Measurements from ENCODE around the gene PRPF38B. TPM values are rescaled to one million over a fixed set of nuclear protein-coding genes. Genes with fewer than 3 reads are reported as not detected.

Gene PRPF38B
- 16.0 and 17.7 TPM in 2 replicates for total RNA-seq

DNA sequence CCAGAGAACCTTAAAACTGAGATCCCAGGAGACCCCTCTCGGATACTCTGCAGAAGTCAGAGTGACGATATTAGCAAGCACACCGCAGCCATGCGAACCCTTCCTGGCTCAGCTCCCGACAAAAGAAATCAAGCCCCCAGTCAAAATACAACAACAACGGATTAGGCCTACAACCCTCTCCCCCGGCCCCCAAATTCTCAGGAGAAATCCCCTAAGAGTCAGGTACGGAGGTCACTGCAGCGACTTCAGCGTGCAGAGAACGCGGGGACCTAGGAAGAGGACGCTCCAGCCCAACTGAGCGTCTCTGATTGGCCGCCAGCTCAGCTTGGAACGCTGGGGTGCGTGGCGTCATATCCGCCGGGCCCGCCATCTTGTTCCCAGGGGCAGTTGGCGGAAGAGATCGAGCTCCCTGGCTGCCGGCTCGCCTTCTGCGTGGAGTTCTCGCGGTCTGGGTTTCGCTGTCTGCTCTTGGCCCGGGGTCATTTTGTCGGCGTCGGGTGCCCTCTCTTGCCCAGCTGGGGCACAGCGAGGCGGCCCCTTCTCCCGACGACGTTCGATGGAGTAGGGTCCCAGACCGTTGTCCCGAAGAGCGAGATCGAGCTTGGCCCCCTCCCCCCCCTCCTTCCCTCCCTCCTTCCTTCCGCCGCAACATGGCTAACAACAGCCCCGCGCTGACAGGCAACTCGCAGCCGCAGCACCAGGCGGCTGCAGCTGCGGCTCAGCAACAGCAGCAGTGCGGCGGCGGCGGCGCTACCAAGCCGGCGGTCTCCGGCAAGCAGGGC, at the start of gene PRPF38B:
TSS of gene PRPF38B (plus strand) at position 369 of the 782 bp plus-strand sequence. CDS start at position 651, 282 bp downstream.

DNA sequence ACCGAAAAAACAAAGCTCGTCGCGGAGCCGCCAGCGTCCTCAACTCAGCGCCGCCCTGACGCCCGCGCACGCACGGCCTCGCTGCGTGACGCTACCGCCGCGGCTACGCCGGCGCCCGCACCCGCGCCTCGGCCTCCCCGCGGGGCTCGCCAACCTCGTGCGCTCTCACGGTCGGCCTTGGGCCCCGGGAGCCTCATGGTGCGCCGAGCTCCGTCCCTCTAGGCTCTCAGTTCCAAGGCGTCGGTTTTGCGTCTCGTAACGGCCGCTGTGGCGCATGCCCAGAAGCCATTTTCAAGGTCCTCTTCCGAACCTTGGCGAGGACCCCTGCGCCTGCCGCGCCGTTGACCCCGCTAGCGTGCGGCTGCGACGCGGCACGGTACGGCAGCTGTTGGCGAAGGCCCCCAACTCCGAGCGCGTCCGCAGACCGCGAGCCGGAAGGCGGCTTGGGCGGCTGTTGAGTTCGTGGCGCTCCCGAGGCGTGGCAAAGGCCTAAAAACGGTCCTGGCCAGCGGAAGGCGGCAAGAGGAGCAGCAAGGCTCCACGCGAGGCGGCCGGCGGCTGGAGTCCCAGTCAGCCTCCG, 31.0 kb upstream of the PRPF38B start, which contains the start of gene HENMT1:
TSS of gene HENMT1 (minus strand) at position 64 of the 580 bp plus-strand sequence. CDS start 1,209 bp downstream, outside the sequence.

DNA sequence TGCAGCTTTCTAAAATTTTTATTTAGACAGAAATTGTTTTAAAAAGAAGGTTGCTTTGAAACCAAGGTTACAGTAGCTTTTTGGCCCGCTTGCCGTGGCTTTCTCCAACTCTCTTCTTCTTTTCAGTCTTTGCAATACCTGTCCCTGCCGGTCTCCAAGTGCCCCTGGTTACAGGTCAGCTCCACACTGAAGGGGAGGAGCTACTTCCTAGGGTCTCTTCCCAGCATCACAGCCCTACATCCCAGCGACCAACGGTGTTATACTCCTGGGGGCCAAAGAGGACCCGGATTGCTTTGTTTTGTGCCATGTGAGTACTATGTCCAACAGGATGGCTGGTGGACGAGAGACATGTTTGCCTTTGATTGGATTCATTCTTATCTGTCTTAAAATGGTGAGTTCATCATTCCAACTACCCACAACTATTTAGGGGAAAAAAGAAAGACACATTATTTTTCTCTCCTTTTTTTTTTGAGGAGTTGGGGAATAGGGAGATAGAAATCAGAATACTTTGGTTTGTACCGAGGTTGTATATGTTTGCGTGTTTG, 20.6 kb downstream of the PRPF38B start, which contains the start of gene FNDC7:
TSS of gene FNDC7 (plus strand) at position 303 of the 545 bp plus-strand sequence. CDS start at position 329, 26 bp downstream.

DNA sequence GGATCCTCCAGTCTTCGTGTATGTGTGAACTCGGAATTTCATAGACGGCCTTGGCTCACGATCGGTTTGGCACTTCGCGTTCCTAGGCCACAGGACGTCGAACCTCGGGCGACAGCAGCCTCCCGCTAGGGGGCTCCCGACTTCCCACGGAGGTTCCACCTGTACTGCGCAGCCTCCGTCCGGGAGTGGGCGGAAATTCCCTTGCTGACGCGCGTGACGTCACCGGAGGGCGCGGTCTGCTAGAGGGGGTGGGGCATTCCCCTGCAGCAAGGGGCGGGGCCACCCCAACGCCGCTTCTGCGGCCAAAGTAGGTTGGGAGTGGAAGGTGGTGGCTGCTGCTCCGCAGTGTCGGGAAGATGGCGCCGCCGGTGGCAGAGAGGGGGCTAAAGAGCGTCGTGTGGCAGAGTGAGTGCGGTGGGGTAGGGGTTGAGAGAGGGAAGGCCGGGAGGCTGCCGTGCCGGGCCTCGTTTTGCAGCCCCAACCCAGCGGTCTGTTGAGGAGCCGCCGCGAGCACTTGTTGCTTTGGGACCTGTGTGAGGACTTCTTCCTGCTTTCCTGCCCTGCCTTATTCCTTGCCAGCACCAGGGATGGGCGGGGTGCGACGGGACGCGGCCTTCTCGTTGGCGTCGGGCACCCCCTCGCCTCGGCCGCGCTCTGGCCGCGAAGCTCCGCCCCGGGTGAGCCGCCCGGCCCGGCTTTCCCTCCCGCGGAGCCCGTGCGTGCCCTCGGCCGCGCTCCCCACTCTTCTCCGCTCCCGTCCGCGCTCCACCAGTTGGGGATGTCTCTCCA, 54.5 kb downstream of the PRPF38B start, which contains the start of gene STXBP3:
TSS of gene STXBP3 (plus strand) at position 293 of the 789 bp plus-strand sequence. CDS start at position 357, 64 bp downstream.

Other genes starting within 250 kb of the PRPF38B start
- not detected in 2 replicates for gene NBPF6, start 242.0 kb upstream of the PRPF38B start, total RNA-seq
- gene EEIG2, start 132.2 kb upstream of the PRPF38B start, total RNA-seq: 22.0 and 23.2 TPM in 2 replicates
- gene HENMT1, start 31.2 kb upstream of the PRPF38B start, total RNA-seq: 4.5 and 4.6 TPM in 2 replicates
- gene FNDC7, start 20.6 kb downstream of the PRPF38B start, total RNA-seq: not detected in 2 replicates
- gene STXBP3, start 54.4 kb downstream of the PRPF38B start, total RNA-seq: 41.7 and 62.1 TPM in 2 replicates
- gene AKNAD1, start 164.8 kb downstream of the PRPF38B start, total RNA-seq: 0.49 TPM in 1 of 2 replicates, not detected in the other
- 43.6 and 47.4 TPM in 2 replicates for gene GPSM2, start 184.7 kb downstream of the PRPF38B start, total RNA-seq

Measured in hair follicle dermal papilla cell (primary cell).